SK-N-SH (cell line): ENCODE data around the gene ERCC8. TPM values are rescaled to one million over a fixed set of nuclear protein-coding genes. Genes with fewer than 3 reads are reported as not detected.
"Not testable (repeated sequence)": the region's sequence is repeated elsewhere in the genome, so short reads cannot be mapped to it uniquely, and the experiment has no call there.

ENCODE experiments used
- CTCF ChIA-PET: fragments of 300-600, 350-600 bp; formaldehyde crosslinking; extraction: SDS; loops from one replicate; lab custom pipeline; 2021; lab: Yijun Ruan, JAX
- POLR2A ChIA-PET: fragments of 350-600 bp; sonication (Branson Sonifier 250); formaldehyde crosslinking; extraction: SDS; loops from one replicate; lab custom pipeline; 2020; ENCODE audit warnings: antibody characterized with exemption, inconsistent platforms; lab: Yijun Ruan, JAX
- DNase-seq: peaks from one replicate; pipeline ENCODE4 v3.0.0; 2012
- H2AFZ ChIP-seq: fragments of 200-600 bp; sonication (generic); 2 replicates; pipeline ENCODE4 v1.8.1; 2016; ENCODE audit warnings: antibody characterized with exemption, mild to moderate bottlenecking, low read depth
- H3F3A ChIP-seq: fragments of 200-600 bp; sonication (generic); replicated peaks from 2 replicates; pipeline ENCODE3; 2016; ENCODE audit warnings: antibody characterized with exemption, mild to moderate bottlenecking; ENCODE audit not compliant: insufficient read depth
- H3K27ac ChIP-seq, 2 experiments: fragments of 200-500 bp in 1 of 2; fragments of 200-600 bp in 1 of 2; sonication (Bioruptor generic) in 1 of 2; sonication (generic), shearing (Covaris generic) in 1 of 2; 2 replicates each; pipeline versions ENCODE4 v1.5.1 to v1.6.1; 2014 to 2016; ENCODE audit warnings: low read depth in 2 of 2, inconsistent platforms in 1 of 2, low read length in 1 of 2, mild to moderate bottlenecking in 1 of 2, mixed read lengths in 1 of 2
- H3K27me3 ChIP-seq: fragments of 200-600 bp; sonication (generic), shearing (Covaris generic); 2 replicates; pipeline ENCODE4 v1.6.1; 2016; ENCODE audit warnings: mixed run types; ENCODE audit not compliant: insufficient read depth
- H3K36me3 ChIP-seq, 2 experiments: fragments of 200-500 bp in 1 of 2; fragments of 200-600 bp in 1 of 2; sonication (Bioruptor generic) in 1 of 2; sonication (generic) in 1 of 2; replicated peaks in 1 of 2; 2 replicates each; pipeline versions ENCODE3 to v1.5.1; 2014 to 2016; ENCODE audit warnings: low read length in 1 of 2, mild to moderate bottlenecking in 1 of 2; ENCODE audit not compliant: insufficient read depth in 2 of 2, control insufficient read depth in 1 of 2
- H3K4me1 ChIP-seq, 2 experiments: fragments of 200-500 bp in 1 of 2; fragments of 200-600 bp in 1 of 2; sonication (Bioruptor generic) in 1 of 2; sonication (generic), shearing (Covaris generic) in 1 of 2; 2 replicates each; pipeline versions ENCODE4 v1.5.1 to v1.6.1; 2014 to 2016; ENCODE audit warnings: low read depth in 1 of 2, low read length in 1 of 2, mixed run types in 1 of 2; ENCODE audit not compliant: insufficient read depth in 2 of 2, control insufficient read depth in 1 of 2
- H3K4me2 ChIP-seq: fragments of 200-600 bp; sonication (generic), shearing (Covaris generic); 2 replicates; pipeline ENCODE4 v1.6.1; 2017; ENCODE audit warnings: mixed run types
- H3K4me3 ChIP-seq, 2 experiments: fragments of 200-500 bp in 1 of 2; fragments of 200-600 bp in 1 of 2; sonication (Bioruptor generic) in 1 of 2; sonication (generic), shearing (Covaris generic) in 1 of 2; 2 replicates each; pipeline versions ENCODE4 v1.5.1 to v1.8.1; 2014 to 2016; ENCODE audit warnings: low read depth in 2 of 2, inconsistent platforms in 1 of 2, low read length in 1 of 2, mild to moderate bottlenecking in 1 of 2, mixed read lengths in 1 of 2, moderate library complexity in 1 of 2
- H3K79me2 ChIP-seq: fragments of 200-600 bp; sonication (generic); 2 replicates; pipeline ENCODE4 v1.8.1; 2017; ENCODE audit warnings: mild to moderate bottlenecking; ENCODE audit not compliant: insufficient read depth
- H3K9ac ChIP-seq: fragments of 200-600 bp; sonication (generic); 2 replicates; pipeline ENCODE4 v1.6.1; 2017; ENCODE audit warnings: mixed run types
- H3K9me2 ChIP-seq: fragments of 200-600 bp; sonication (generic); 2 replicates; pipeline ENCODE4 v1.6.1; 2017; ENCODE audit warnings: mixed run types
- H3K9me3 ChIP-seq: fragments of 200-600 bp; sonication (generic); 2 replicates; pipeline ENCODE4 v1.6.1; 2017; ENCODE audit warnings: mixed run types, mild to moderate bottlenecking, moderate library complexity
- H4K20me1 ChIP-seq: fragments of 200-600 bp; sonication (generic); 2 replicates; pipeline ENCODE4 v1.6.1; 2017; ENCODE audit warnings: mild to moderate bottlenecking, mixed run types; ENCODE audit not compliant: insufficient read depth
- EP300 ChIP-seq, 2 experiments: IDR thresholded peaks; 2 replicates each; pipeline versions ENCODE4 v1.4.0 to v1.6.1; 2012; ENCODE audit warnings: borderline replicate concordance in 1 of 2, low read depth in 1 of 2, low read length in 1 of 2
- FOSL2 ChIP-seq: IDR thresholded peaks from 2 replicates; pipeline ENCODE4 v1.4.0; 2012; ENCODE audit warnings: low read depth, mild to moderate bottlenecking, moderate library complexity, borderline replicate concordance
- GATA2 ChIP-seq: sonication (generic); formaldehyde crosslinking; IDR thresholded peaks from 2 replicates; pipeline ENCODE4 v1.5.0; 2020; ENCODE audit warnings: mild to moderate bottlenecking, missing genetic modification reagents
- MAX ChIP-seq: IDR thresholded peaks from 2 replicates; pipeline ENCODE4 v1.4.0; 2012; ENCODE audit warnings: low read depth
- MXI1 ChIP-seq: IDR thresholded peaks from 2 replicates; pipeline ENCODE4 v1.6.1; 2012; ENCODE audit warnings: mild to moderate bottlenecking, low read depth, low read length, improper control_type of control experiment
- NFIC ChIP-seq: IDR thresholded peaks from 2 replicates; pipeline ENCODE4 v1.4.0; 2012; ENCODE audit warnings: borderline replicate concordance
- RAD21 ChIP-seq: IDR thresholded peaks from 2 replicates; pipeline ENCODE4 v1.6.1; 2012; ENCODE audit warnings: mild to moderate bottlenecking, low read length
- RCOR1 ChIP-seq: fragments of 150-350 bp; IDR thresholded peaks from 2 replicates; pipeline ENCODE4 v1.6.1; 2017; ENCODE audit warnings: antibody characterized with exemption, low read length
- REST ChIP-seq: IDR thresholded peaks from 2 replicates; pipeline ENCODE4 v1.6.1; 2012; ENCODE audit warnings: mild to moderate bottlenecking, low read depth, low read length, moderate library complexity
- RFX5 ChIP-seq: IDR thresholded peaks from 2 replicates; pipeline ENCODE4 v1.6.1; 2012; ENCODE audit warnings: mild to moderate bottlenecking, improper control_type of control experiment, low read length
- SIN3A ChIP-seq: IDR thresholded peaks from 2 replicates; pipeline ENCODE4 v1.6.1; 2012; ENCODE audit warnings: low read depth, mild to moderate bottlenecking, low read length, moderate library complexity, borderline replicate concordance
- TEAD4 ChIP-seq: IDR thresholded peaks from 2 replicates; pipeline ENCODE4 v1.4.0; 2012; ENCODE audit warnings: mild to moderate bottlenecking, borderline replicate concordance; ENCODE audit not compliant: insufficient read depth
- USF1 ChIP-seq: IDR thresholded peaks from 2 replicates; pipeline ENCODE4 v1.4.0; 2012; ENCODE audit warnings: low read depth, borderline replicate concordance
- WGBS: methylation state at CpG from one replicate; pipeline ENCODE4 v1.1.6; 2017; ENCODE audit warnings: low lambda C conversion rate; 5-methylcytosine and 5-hydroxymethylcytosine counted together
- polyA plus RNA-seq, 3 experiments: library from polyadenylated mRNA; depleted of rRNA; stranded (reverse); fragments of >200 nt; gene quantifications; 2 replicates each; pipeline ENCODE4 v1.2.3, GENCODE V29; 2012

Gene ERCC8
- polyA plus RNA-seq, 1 of the 3 experiments (the other 2 are of a cell fraction): 11.6 TPM

- TF ChIP-seq REST: no peak
Measured at GRCh38 chr5:60870857-60871256, 74.0 kb downstream of the ERCC8 start (continued).

- H3K9ac ChIP-seq, H3K4me2 ChIP-seq, H3K4me3 ChIP-seq, H3K27ac ChIP-seq, H3K27me3 ChIP-seq, H3K9me2 ChIP-seq, H3F3A ChIP-seq, POLR2A ChIA-PET, H3K79me2 ChIP-seq, CTCF ChIA-PET, H3K36me3 ChIP-seq, DNase-seq, H4K20me1 ChIP-seq, H3K9me3 ChIP-seq, H3K4me1 ChIP-seq, H2AFZ ChIP-seq: not testable (repeated sequence)
- WGBS: 79% methylated on average over 16 of the region's 16 CpGs
Measured at GRCh38 chr5:60860572-60860971, 84.3 kb downstream of the ERCC8 start.

GRCh38 chr5:60856066-60856465 is 88.8 kb downstream of the ERCC8 start:
- H4K20me1 ChIP-seq: no peaks in the 10 kb centered on the region
- DNase-seq: no peak
- H3K9ac ChIP-seq: no peak overlapping the region
- TF ChIP-seq RAD21 (no peak), TEAD4 (no peak), RCOR1 (no peak), GATA2 (CRISPR knock-in tag) (no peak), NFIC (no peak), USF1 (no peak), EP300 (IDR thresholded peaks at IDR 0.05; ENCODE audit: borderline replicate concordance in 1 of 2, low read depth in 1 of 2, low read length in 1 of 2) (no peak), FOSL2 (no peak), MXI1 (no peak), MAX (no peak), SIN3A (no peak), RFX5 (no peak)
- no peaks in the 10 kb centered on the region for H3F3A ChIP-seq
- no peak overlapping the region for H3K4me3 ChIP-seq
- ChIA-PET CTCF (interaction anchor here (0.6 to 1.3 kb wide), 2 partner anchors 11 to 1078 kb away, joined by 4 to 5 read pairs; no protein-coding TSS in a partner anchor), POLR2A (no interaction called here)
- H3K27me3 ChIP-seq: no peaks in the 10 kb centered on the region
- H3K79me2 ChIP-seq: no peaks in the 10 kb centered on the region
- no peaks in the 10 kb centered on the region for H3K9me3 ChIP-seq
- WGBS: 45% methylated on average over 1 of the region's 1 CpG
- H3K27ac ChIP-seq: no peak overlapping the region
- H3K4me1 ChIP-seq: no peaks in the 10 kb centered on the region
- no peak overlapping the region for H3K4me2 ChIP-seq
- H2AFZ ChIP-seq: no peak overlapping the region
- no peaks in the 10 kb centered on the region for H3K36me3 ChIP-seq
- H3K9me2 ChIP-seq: no peaks in the 10 kb centered on the region
